Testis (tissue), 3 donors: Measurements from ENCODE around the gene ADAMTSL1. TPM values are rescaled to one million over a fixed set of nuclear protein-coding genes. Genes with fewer than 3 reads are reported as not detected.

ENCODE experiments used
- DNase-seq: peaks from one replicate; pipeline ENCODE4 v3.0.0-alpha.2; 2019
- H3K27ac ChIP-seq, 2 donors: fragments of 200-600 bp; sonication (generic); one replicate each; pipeline ENCODE4 v1.5.1; 2019
- H3K27me3 ChIP-seq: fragments of 200-600 bp; sonication (generic); one replicate; pipeline ENCODE4 v1.5.1; 2019
- H3K36me3 ChIP-seq: fragments of 200-600 bp; sonication (generic); one replicate; pipeline ENCODE4 v1.5.1; 2017; ENCODE audit warnings: low read depth; ENCODE audit errors: missing control alignments
- H3K4me1 ChIP-seq: fragments of 200-600 bp; sonication (generic); one replicate; pipeline ENCODE4 v1.5.1; 2019
- H3K4me3 ChIP-seq, 2 donors: fragments of 200-600 bp; sonication (generic); one replicate each; pipeline ENCODE4 v1.5.1; 2017 to 2019
- H3K9me3 ChIP-seq: fragments of 200-600 bp; sonication (generic); one replicate; pipeline ENCODE4 v1.5.1; 2017
- POLR2A ChIP-seq: fragments of 450-650 bp; IDR thresholded peaks from one replicate; pipeline ENCODE4 v1.6.1; 2017; ENCODE audit warnings: antibody characterized with exemption, mild to moderate bottlenecking, moderate library complexity
- WGBS, 2 donors: methylation state at CpG; one replicate each; pipeline ENCODE4 v1.1.5; 2018; 5-methylcytosine and 5-hydroxymethylcytosine counted together
- intact Hi-C: fragments of 100-400 bp; cut with DNase I; formaldehyde crosslinking; loops from one replicate; pipeline ENCODE4 v1.15.1; 2023; ENCODE audit warnings: low total_unique reads
- polyA plus RNA-seq: library from polyadenylated mRNA; stranded (reverse); fragments of 350-450 nt; fragmentation: Illumina TruSeq; extraction: RNeasy Lipid Tissue Mini Kit (QIAGEN cat#74804); gene quantifications from one replicate; pipeline ENCODE4 v1.2.3, GENCODE V29; 2014; ENCODE audit warnings: low read depth, low replicate concordance; ENCODE audit not compliant: insufficient read depth
- total RNA-seq, 2 donors: library from RNA; depleted of rRNA; stranded (reverse); fragments of >200 nt; gene quantifications; one replicate each; pipeline ENCODE4 v1.2.3, GENCODE V29; 2016
- TF ChIP-seq, protein P1 (sequence below), 3 experiments: fragments of 450-650 bp in 2 of 3; fragments of 200-600 bp in 1 of 3; sonication (generic) in 1 of 3; IDR thresholded peaks; one replicate each; pipeline ENCODE4 v1.5.1; 2016 to 2019; ENCODE audit warnings: antibody characterized with exemption in 3 of 3, mild to moderate bottlenecking in 2 of 3, moderate library complexity in 1 of 3

Gene ADAMTSL1
- total and polyA plus RNA-seq, 3 donors from 2014 or later = 4.7 to 12.3 (median 6.7) TPM

- H3K27me3 ChIP-seq = no peaks in the 10 kb centered on the region
- H3K4me3 ChIP-seq = no peak overlapping the region
- no peaks in the 10 kb centered on the region for H3K36me3 ChIP-seq
- no peak for DNase-seq
- 73 to 78% methylated on average over 2 of the region's 2 CpGs for WGBS, 2 donors
- no peak overlapping the region for H3K27ac ChIP-seq
- intact Hi-C loops = no loop called here
- no peak for TF ChIP-seq POLR2A
- TF ChIP-seq, protein P1, sequence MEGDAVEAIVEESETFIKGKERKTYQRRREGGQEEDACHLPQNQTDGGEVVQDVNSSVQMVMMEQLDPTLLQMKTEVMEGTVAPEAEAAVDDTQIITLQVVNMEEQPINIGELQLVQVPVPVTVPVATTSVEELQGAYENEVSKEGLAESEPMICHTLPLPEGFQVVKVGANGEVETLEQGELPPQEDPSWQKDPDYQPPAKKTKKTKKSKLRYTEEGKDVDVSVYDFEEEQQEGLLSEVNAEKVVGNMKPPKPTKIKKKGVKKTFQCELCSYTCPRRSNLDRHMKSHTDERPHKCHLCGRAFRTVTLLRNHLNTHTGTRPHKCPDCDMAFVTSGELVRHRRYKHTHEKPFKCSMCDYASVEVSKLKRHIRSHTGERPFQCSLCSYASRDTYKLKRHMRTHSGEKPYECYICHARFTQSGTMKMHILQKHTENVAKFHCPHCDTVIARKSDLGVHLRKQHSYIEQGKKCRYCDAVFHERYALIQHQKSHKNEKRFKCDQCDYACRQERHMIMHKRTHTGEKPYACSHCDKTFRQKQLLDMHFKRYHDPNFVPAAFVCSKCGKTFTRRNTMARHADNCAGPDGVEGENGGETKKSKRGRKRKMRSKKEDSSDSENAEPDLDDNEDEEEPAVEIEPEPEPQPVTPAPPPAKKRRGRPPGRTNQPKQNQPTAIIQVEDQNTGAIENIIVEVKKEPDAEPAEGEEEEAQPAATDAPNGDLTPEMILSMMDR (IDR thresholded peaks at IDR 0.05) = no peak
- no peaks in the 10 kb centered on the region for H3K4me1 ChIP-seq
- no peaks in the 10 kb centered on the region for H3K9me3 ChIP-seq
Measured at GRCh38 chr9:18935541-18935940, 461.6 kb downstream of the ADAMTSL1 start.

GRCh38 chr9:18936094-18936871 lies 462.3 kb downstream of the ADAMTSL1 start:
- no peaks in the 10 kb centered on the region for H3K27me3 ChIP-seq
- H3K27ac ChIP-seq = no peak overlapping the region
- no peaks in the 10 kb centered on the region for H3K36me3 ChIP-seq
- DNase-seq = no peak
- intact Hi-C loops = no loop called here
- WGBS, 2 donors = 71 to 73% methylated on average over 7 of the region's 7 CpGs
- H3K9me3 ChIP-seq = no peaks in the 10 kb centered on the region
- no peak overlapping the region for H3K4me3 ChIP-seq
- H3K4me1 ChIP-seq = no peaks in the 10 kb centered on the region
- TF ChIP-seq POLR2A = no peak
- TF ChIP-seq, protein P1 (IDR thresholded peaks at IDR 0.05) = no peak

DNA sequence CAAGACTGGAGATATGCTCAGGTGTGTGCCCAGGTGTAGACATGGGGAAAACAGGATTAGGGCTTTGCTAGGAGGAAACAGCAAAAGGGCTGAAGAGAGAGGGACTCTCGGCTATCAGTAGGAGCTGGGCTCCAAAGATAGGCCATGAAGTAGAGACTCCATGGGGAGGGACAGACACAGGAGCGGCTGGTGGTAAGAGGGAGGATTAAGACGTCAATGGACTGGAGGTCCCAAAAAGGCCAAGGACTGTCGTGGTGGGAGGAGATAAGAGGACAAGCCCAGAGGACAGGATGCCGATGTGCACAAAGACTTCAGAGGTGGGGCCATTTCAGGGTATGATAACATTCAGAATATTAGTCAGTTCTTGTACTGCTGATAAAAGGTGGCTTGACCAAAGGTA lies 466.0 kb downstream of the ADAMTSL1 start:
- intact Hi-C loops = no loop called here
- WGBS, 2 donors = 61 to 75% methylated on average over 5 of the region's 5 CpGs

DNA sequence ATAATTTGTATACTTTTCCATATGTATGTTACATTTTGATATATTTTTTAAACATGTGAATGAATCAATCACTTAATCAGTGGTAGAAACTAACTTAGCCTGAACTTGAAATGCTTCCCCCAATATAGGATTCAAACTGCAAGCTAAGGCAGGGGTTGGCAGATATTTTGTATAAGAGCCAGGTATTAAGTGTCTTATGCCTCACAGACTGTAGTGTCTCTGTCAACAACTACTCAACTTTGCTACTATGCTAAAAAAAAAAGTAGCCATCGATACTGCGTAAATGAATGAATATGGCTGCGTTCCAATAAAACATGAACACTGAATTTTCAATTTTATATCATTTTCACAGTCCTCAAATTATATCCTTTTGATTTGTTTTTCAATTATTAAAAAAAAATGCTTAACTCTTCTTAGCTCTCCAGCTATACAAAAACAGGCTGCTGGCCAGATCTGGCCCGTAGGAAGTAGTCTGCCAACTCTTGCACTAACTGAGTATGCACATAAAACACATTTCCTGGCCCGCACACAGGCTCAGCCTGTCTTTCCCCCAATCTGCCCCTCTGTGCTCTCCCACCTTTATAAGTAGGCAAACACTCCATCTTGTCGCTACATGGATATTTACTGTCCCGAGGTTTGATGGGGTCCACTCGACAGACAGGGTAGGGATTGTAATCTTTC lies 467.2 kb downstream of the ADAMTSL1 start:
- no peaks in the 10 kb centered on the region for H3K9me3 ChIP-seq
- WGBS, 2 donors = 87 to 94% methylated on average over 8 of the region's 8 CpGs
- intact Hi-C loops = no loop called here
- TF ChIP-seq, protein P1 (IDR thresholded peaks at IDR 0.05) = no peak
- TF ChIP-seq POLR2A = no peak
- no peaks in the 10 kb centered on the region for H3K36me3 ChIP-seq
- DNase-seq = no peak
- H3K4me1 ChIP-seq = no peaks in the 10 kb centered on the region
- H3K27me3 ChIP-seq = no peaks in the 10 kb centered on the region
- no peak overlapping the region for H3K27ac ChIP-seq
- no peak overlapping the region for H3K4me3 ChIP-seq

More for the DNA sequence above, 466.0 kb downstream of the ADAMTSL1 start:
- H3K36me3 ChIP-seq = no peaks in the 10 kb centered on the region
- no peak overlapping the region for H3K4me3 ChIP-seq
- TF ChIP-seq, protein P1 (IDR thresholded peaks at IDR 0.05) = no peak
- no peak for TF ChIP-seq POLR2A
- H3K4me1 ChIP-seq = no peaks in the 10 kb centered on the region
- no peak for DNase-seq
- H3K27me3 ChIP-seq = no peaks in the 10 kb centered on the region
- H3K9me3 ChIP-seq = no peaks in the 10 kb centered on the region
- no peak overlapping the region for H3K27ac ChIP-seq
